ENCODE measurements around the gene CSTPP1. TPM values are rescaled to one million over a fixed set of nuclear protein-coding genes. Genes with fewer than 3 reads are reported as not detected.

The CSTPP1 gene
- total and polyA plus RNA-seq, 2 of the 8 experiments (the other 6 are each of a cell fraction or from before 2014, with no cell fraction given): 24.2 to 28.7 TPM

- Histone ChIP-seq H3K14ac (ENCODE audit: insufficient read length) (no peak overlapping the region), H3K4me3 (ENCODE audit: extremely low read depth in 1 of 4, insufficient read depth in 2 of 4, low read depth in 3 of 4, low read length in 4 of 4) (peak overlapping the region in 1 of 4 experiments; percentile 0; a peak in 2 of 8 replicates), H3K18ac (ENCODE audit: extremely low read depth, low read length) (no peak overlapping the region), H2BK15ac (ENCODE audit: low read length) (peak overlapping the region; percentile 29; the same call in 1 of the 2 replicates), H3K9ac (replicated peaks in 1 of 4; ENCODE audit: extremely low read depth in 1 of 4, low read depth in 3 of 4, low read length in 3 of 4) (no peak overlapping the region; a peak in 1 of 7 replicates), H3K27me3 (replicated peaks in 1 of 4; ENCODE audit: control insufficient read depth in 3 of 4, extremely low read depth in 1 of 4, insufficient read depth in 3 of 4, low read length in 3 of 4) (peaks cover 0 to 6% (median 0%) of the 10 kb centered on the region in 4 experiments; a peak in 3 of 7 replicates), H2AK5ac (ENCODE audit: low read depth, low read length) (peak overlapping the region; percentile 79; the same call in 1 of the 2 replicates), H2BK12ac (ENCODE audit: low read depth, low read length) (no peak overlapping the region), H4K20me1 (replicated peaks in 1 of 2; ENCODE audit: control insufficient read depth in 1 of 2, insufficient read depth in 2 of 2, low read length in 2 of 2) (peaks cover 0 to 7% of the 10 kb centered on the region in 2 experiments), H3K56ac (replicated peaks; ENCODE audit: insufficient read length, low read depth, low read length) (no peak overlapping the region), H2BK5ac (ENCODE audit: low read depth, low read length) (peak overlapping the region; percentile 78; the same call in 1 of the 2 replicates), H2BK120ac (replicated peaks; ENCODE audit: low read depth, low read length) (no peak overlapping the region), H4K5ac (ENCODE audit: insufficient read length, low read depth, low read length) (no peak overlapping the region), H3K4me2 (ENCODE audit: insufficient read depth in 1 of 2, low read depth in 2 of 2, low read length in 2 of 2) (peak overlapping the region in 1 of 2 experiments; percentile 66; a peak in 1 of 4 replicates), H3K23me2 (ENCODE audit: low read depth, low read length) (peaks cover 12% of the 10 kb centered on the region; the same call in 1 of the 2 replicates), H3K9me3 (ENCODE audit: insufficient read depth in 2 of 2, low read depth in 1 of 2, low read length in 1 of 2) (no peaks in the 10 kb centered on the region), H3K4ac (replicated peaks; ENCODE audit: insufficient read length, low read depth, low read length) (no peak overlapping the region), H3K4me1 (replicated peaks in 1 of 4; ENCODE audit: control insufficient read depth in 3 of 4, insufficient read depth in 4 of 4, low read length in 3 of 4) (peaks cover 0 to 8% (median 6%) of the 10 kb centered on the region in 4 experiments; a peak in 5 of 7 replicates), H3K23ac (ENCODE audit: insufficient read length) (no peak overlapping the region), H2AFZ (ENCODE audit: low read length) (no peak overlapping the region), H2BK20ac (ENCODE audit: low read length) (no peak overlapping the region), H4K8ac (ENCODE audit: extremely low read depth, insufficient read depth, low read length) (peak overlapping the region; percentile 19; the same call in 1 of the 2 replicates), H3K79me2 (ENCODE audit: control insufficient read depth in 1 of 2, insufficient read depth in 2 of 2, low read length in 2 of 2) (peaks cover 0 to 16% of the 10 kb centered on the region in 2 experiments; a peak in 3 of 4 replicates), H3K79me1 (ENCODE audit: low read depth, low read length) (peaks cover 3% of the 10 kb centered on the region; the same call in 1 of the 2 replicates), H4K91ac (replicated peaks; ENCODE audit: insufficient read length, low read length) (no peak overlapping the region), H3K27ac (ENCODE audit: low read depth, low read length) (no peak overlapping the region), H3K36me3 (ENCODE audit: control insufficient read depth in 2 of 4, insufficient read depth in 4 of 4, low read length in 3 of 4) (peaks cover 3 to 12% (median 7%) of the 10 kb centered on the region in 4 experiments; a peak in 4 of 8 replicates)
- FAIRE-seq (no peak), DNase-seq (ENCODE audit: low read depth in 1 of 2, low spot score in 2 of 2) (no peak)
- ChIA-PET CTCF (ENCODE audit: partially characterized antibody) (interaction anchor here (1.1 to 16.6 kb wide), 10 partner anchors 10 to 267 kb away, joined by 3 to 247 read pairs (median 6); partner anchors contain the start of genes ACP2 and DDB2), POLR2A (ENCODE audit: partially characterized antibody) (interaction anchor here (1.2 to 3.9 kb wide), 8 partner anchors 10 to 339 kb away, joined by 4 to 30 read pairs (median 11); partner anchors contain the start of genes ACP2 and DDB2)
- 96% methylated on average over 7 of the region's 7 CpGs; no CpG with 5 or more reads in 1 of the 2 experiments for WGBS, 2 experiments (ENCODE audit: extremely low coverage in 1 of 2, insufficient coverage in 1 of 2, insufficient read length in 1 of 2, insufficient replicate concordance in 2 of 2, low coverage in 1 of 2, low lambda C conversion rate in 2 of 2, missing lambda C conversion rate in 1 of 2)
- TF ChIP-seq NRF1 (IDR thresholded peaks at IDR 0.05; ENCODE audit: low read depth, low read length): no peak
- TF ChIP-seq, protein P1, sequence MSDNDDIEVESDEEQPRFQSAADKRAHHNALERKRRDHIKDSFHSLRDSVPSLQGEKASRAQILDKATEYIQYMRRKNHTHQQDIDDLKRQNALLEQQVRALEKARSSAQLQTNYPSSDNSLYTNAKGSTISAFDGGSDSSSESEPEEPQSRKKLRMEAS (IDR thresholded peaks at IDR 0.05): no peak
Observed at GRCh38 chr11:47183969-47184368, 247.4 kb downstream of the CSTPP1 start.
